ENCODE results near the gene ACE2.

Gene ACE2

GRCh38 chrX:15616531-15616930 is 15.8 kb upstream of the ACE2 start:
- H3K27ac ChIP-seq (ENCODE audit: low read length) = no peak overlapping the region
- H3K36me3 ChIP-seq (replicated peaks; ENCODE audit: insufficient read depth, low read length) = no peaks in the 10 kb centered on the region
- H3F3A ChIP-seq (ENCODE audit: insufficient read depth, low read length) = no peaks in the 10 kb centered on the region
- no peaks in the 10 kb centered on the region for H3K9me3 ChIP-seq (replicated peaks; ENCODE audit: insufficient read depth, low read length)
- no peaks in the 10 kb centered on the region for H3K9me2 ChIP-seq (replicated peaks; ENCODE audit: insufficient read depth, low read length)
- no peak for TF ChIP-seq CTCF (IDR thresholded peaks at IDR 0.05; ENCODE audit: low read length)
- TF ChIP-seq EZH2 (optimal IDR thresholded peaks at IDR 0.05; ENCODE audit: low read depth, low read length) = no peak
- H3K9ac ChIP-seq (ENCODE audit: low read length) = no peak overlapping the region
- H4K20me1 ChIP-seq (ENCODE audit: insufficient read depth, low read length) = no peaks in the 10 kb centered on the region
- no peaks in the 10 kb centered on the region for H3K79me2 ChIP-seq (ENCODE audit: low read length)
- no peaks in the 10 kb centered on the region for H3K4me1 ChIP-seq (ENCODE audit: low read length)
- no peak overlapping the region for H2AFZ ChIP-seq (ENCODE audit: low read length)
- DNase-seq = no peak
- no peak overlapping the region for H3K4me3 ChIP-seq (ENCODE audit: low read length)
- H3K4me2 ChIP-seq (ENCODE audit: low read depth, low read length) = no peak overlapping the region
- H3K27me3 ChIP-seq (replicated peaks; ENCODE audit: insufficient read depth, low read length) = no peaks in the 10 kb centered on the region

- H3K4me3 ChIP-seq (ENCODE audit: low read length) = no peak overlapping the region
- no peaks in the 10 kb centered on the region for H3K4me1 ChIP-seq (ENCODE audit: low read length)
- no peak overlapping the region for H3K4me2 ChIP-seq (ENCODE audit: low read depth, low read length)
- DNase-seq = no peak
- H3K79me2 ChIP-seq (ENCODE audit: low read length) = no peaks in the 10 kb centered on the region
- H3K9me2 ChIP-seq (replicated peaks; ENCODE audit: insufficient read depth, low read length) = no peaks in the 10 kb centered on the region
- H3F3A ChIP-seq (ENCODE audit: insufficient read depth, low read length) = no peaks in the 10 kb centered on the region
- H3K27ac ChIP-seq (ENCODE audit: low read length) = no peak overlapping the region
- no peak overlapping the region for H3K9ac ChIP-seq (ENCODE audit: low read length)
- no peaks in the 10 kb centered on the region for H4K20me1 ChIP-seq (ENCODE audit: insufficient read depth, low read length)
- H3K36me3 ChIP-seq (replicated peaks; ENCODE audit: insufficient read depth, low read length) = no peaks in the 10 kb centered on the region
- H3K27me3 ChIP-seq (replicated peaks; ENCODE audit: insufficient read depth, low read length) = no peaks in the 10 kb centered on the region
- H3K9me3 ChIP-seq (replicated peaks; ENCODE audit: insufficient read depth, low read length) = no peaks in the 10 kb centered on the region
- TF ChIP-seq EZH2phosphoT487 (IDR thresholded peaks at IDR 0.05; ENCODE audit: low read length) (no peak), EZH2 (optimal IDR thresholded peaks at IDR 0.05; ENCODE audit: low read depth, low read length) (no peak), CTCF (IDR thresholded peaks at IDR 0.05; ENCODE audit: low read length) (no peak)
- H2AFZ ChIP-seq (ENCODE audit: low read length) = no peak overlapping the region
Measured at GRCh38 chrX:15607067-15607466, 6.3 kb upstream of the ACE2 start.

- DNase-seq = no peak
- no peaks in the 10 kb centered on the region for H3K4me1 ChIP-seq (ENCODE audit: low read length)
- H3K36me3 ChIP-seq (replicated peaks; ENCODE audit: insufficient read depth, low read length) = no peaks in the 10 kb centered on the region
- no peak overlapping the region for H3K27ac ChIP-seq (ENCODE audit: low read length)
- no peaks in the 10 kb centered on the region for H3K9me3 ChIP-seq (replicated peaks; ENCODE audit: insufficient read depth, low read length)
- no peak overlapping the region for H3K4me2 ChIP-seq (ENCODE audit: low read depth, low read length)
- no peaks in the 10 kb centered on the region for H3K27me3 ChIP-seq (replicated peaks; ENCODE audit: insufficient read depth, low read length)
- no peak for TF ChIP-seq CTCF (IDR thresholded peaks at IDR 0.05; ENCODE audit: low read length)
- no peak for TF ChIP-seq EZH2phosphoT487 (IDR thresholded peaks at IDR 0.05; ENCODE audit: low read length)
- no peak for TF ChIP-seq EZH2 (optimal IDR thresholded peaks at IDR 0.05; ENCODE audit: low read depth, low read length)
- no peak overlapping the region for H3K4me3 ChIP-seq (ENCODE audit: low read length)
- no peaks in the 10 kb centered on the region for H3K9me2 ChIP-seq (replicated peaks; ENCODE audit: insufficient read depth, low read length)
- H3K79me2 ChIP-seq (ENCODE audit: low read length) = no peaks in the 10 kb centered on the region
- no peak overlapping the region for H2AFZ ChIP-seq (ENCODE audit: low read length)
- H4K20me1 ChIP-seq (ENCODE audit: insufficient read depth, low read length) = no peaks in the 10 kb centered on the region
- H3F3A ChIP-seq (ENCODE audit: insufficient read depth, low read length) = no peaks in the 10 kb centered on the region
- no peak overlapping the region for H3K9ac ChIP-seq (ENCODE audit: low read length)
Measured at GRCh38 chrX:15606136-15606535, 5.4 kb upstream of the ACE2 start.

All from MM.1S (cell line).